ENCODE results near the gene PTPN12. TPM values are rescaled to one million over a fixed set of nuclear protein-coding genes. Genes with fewer than 3 reads are reported as not detected.
"Not testable (repeated sequence)": the region's sequence is repeated elsewhere in the genome, so short reads cannot be mapped to it uniquely, and the experiment has no call there.

Gene PTPN12
- total and polyA plus RNA-seq, 8 donors = 119 to 163 (median 138) TPM

- no peaks in the 10 kb centered on the region for H3K36me3 ChIP-seq
- peak overlapping the region; percentile 91 to 99 for H3K4me3 ChIP-seq
- no peaks in the 10 kb centered on the region for H3K27me3 ChIP-seq
- no peaks in the 10 kb centered on the region for H3K9me3 ChIP-seq
- H3K27ac ChIP-seq = peak overlapping the region; percentile 97 to 99
- H3K4me1 ChIP-seq = peaks cover 26 to 48% of the 10 kb centered on the region in 2 donors
- intact Hi-C loops (cut with DNase I) = no loop called here
- DNase-seq (peak in 3 of 4 donors; percentile 39 to 48 (median 45)), ATAC-seq (peak; percentile 30)
- TF ChIP-seq, protein P1, sequence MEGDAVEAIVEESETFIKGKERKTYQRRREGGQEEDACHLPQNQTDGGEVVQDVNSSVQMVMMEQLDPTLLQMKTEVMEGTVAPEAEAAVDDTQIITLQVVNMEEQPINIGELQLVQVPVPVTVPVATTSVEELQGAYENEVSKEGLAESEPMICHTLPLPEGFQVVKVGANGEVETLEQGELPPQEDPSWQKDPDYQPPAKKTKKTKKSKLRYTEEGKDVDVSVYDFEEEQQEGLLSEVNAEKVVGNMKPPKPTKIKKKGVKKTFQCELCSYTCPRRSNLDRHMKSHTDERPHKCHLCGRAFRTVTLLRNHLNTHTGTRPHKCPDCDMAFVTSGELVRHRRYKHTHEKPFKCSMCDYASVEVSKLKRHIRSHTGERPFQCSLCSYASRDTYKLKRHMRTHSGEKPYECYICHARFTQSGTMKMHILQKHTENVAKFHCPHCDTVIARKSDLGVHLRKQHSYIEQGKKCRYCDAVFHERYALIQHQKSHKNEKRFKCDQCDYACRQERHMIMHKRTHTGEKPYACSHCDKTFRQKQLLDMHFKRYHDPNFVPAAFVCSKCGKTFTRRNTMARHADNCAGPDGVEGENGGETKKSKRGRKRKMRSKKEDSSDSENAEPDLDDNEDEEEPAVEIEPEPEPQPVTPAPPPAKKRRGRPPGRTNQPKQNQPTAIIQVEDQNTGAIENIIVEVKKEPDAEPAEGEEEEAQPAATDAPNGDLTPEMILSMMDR (IDR thresholded peaks at IDR 0.05) = no peak
Observed at GRCh38 chr7:77537778-77538280, 734 bp downstream of the PTPN12 start.

- Histone ChIP-seq H3K4me3 (peak overlapping the region; percentile 91 to 99), H3K9me3 (no peaks in the 10 kb centered on the region), H3K4me1 (peaks cover 26 to 55% of the 10 kb centered on the region in 2 donors), H3K27ac (peak overlapping the region; percentile 97 to 99), H3K27me3 (no peaks in the 10 kb centered on the region), H3K36me3 (no peaks in the 10 kb centered on the region)
- peak; percentile 82 to 93 (median 87) for DNase-seq
- intact Hi-C loops (cut with DNase I) = no loop called here
- ATAC-seq = peak; percentile 47
- TF ChIP-seq, protein P1 (IDR thresholded peaks at IDR 0.05) = no peak
Observed at GRCh38 chr7:77538281-77539212, 1.5 kb downstream of the PTPN12 start.

DNA sequence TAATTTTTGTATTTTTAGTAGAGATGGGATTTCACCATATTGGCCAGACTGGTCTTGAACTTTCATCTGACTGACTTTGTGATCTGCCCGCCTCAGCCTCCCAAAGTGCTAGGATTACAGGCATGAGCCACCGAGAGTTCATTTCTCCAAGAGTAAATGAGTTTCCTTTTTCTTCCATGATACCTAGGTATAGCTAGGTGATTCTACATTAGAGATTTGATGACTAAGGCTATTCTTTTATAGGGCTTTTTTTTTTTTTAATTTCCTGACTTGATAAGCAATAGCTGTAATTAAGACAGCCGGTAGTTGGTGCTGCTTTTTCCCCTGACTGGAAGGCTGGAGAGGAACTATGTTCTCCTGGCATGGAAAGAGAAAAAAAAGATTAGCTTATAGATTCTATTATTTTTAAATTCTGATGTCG is 3.3 kb downstream of the PTPN12 start:
- ATAC-seq (no peak), DNase-seq (no peak)
- Histone ChIP-seq H3K27me3 (no peaks in the 10 kb centered on the region), H3K27ac (peak overlapping the region in 1 of 2 donors; percentile 99), H3K4me1 (peaks cover 26 to 73% of the 10 kb centered on the region in 2 donors), H3K4me3 (peak overlapping the region in 1 of 2 donors; percentile 99), H3K36me3 (no peaks in the 10 kb centered on the region), H3K9me3 (no peaks in the 10 kb centered on the region)
- intact Hi-C loops (cut with DNase I) = no loop called here
- TF ChIP-seq, protein P1 (IDR thresholded peaks at IDR 0.05) = no peak

DNA sequence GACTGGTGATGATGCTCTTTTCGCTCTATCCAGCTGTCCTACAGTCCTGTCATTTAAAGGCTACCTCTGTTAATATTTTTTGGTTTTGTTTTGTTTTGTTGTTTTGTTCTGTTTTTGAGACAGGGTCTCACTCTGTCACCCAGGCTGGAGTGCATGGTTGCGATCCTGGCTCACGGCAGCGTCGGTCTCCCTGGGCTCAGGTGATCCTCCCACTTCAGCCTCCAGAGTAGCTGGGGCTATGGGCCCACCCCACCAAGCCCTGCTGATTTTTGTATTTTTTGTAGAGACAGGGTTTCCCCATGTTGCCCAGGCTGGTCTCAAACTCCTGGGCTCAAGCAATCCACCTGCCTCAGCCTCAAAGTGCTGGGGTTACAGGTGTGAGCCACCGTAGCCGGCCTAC is 3.9 kb downstream of the PTPN12 start:
- H3K36me3 ChIP-seq; intact Hi-C loops (cut with DNase I); H3K9me3 ChIP-seq; ATAC-seq; H3K27me3 ChIP-seq; DNase-seq: not testable (repeated sequence)
- H3K4me1 ChIP-seq = peaks cover 26 to 74% of the 10 kb centered on the region in 2 donors
- peak overlapping the region in 1 of 2 donors; percentile 99 for H3K27ac ChIP-seq
- peak overlapping the region in 1 of 2 donors; percentile 14 for H3K4me3 ChIP-seq

- H3K27me3 ChIP-seq = no peaks in the 10 kb centered on the region
- ATAC-seq = no peak
- no peak overlapping the region for H3K4me3 ChIP-seq
- H3K4me1 ChIP-seq = peaks cover 26 to 84% of the 10 kb centered on the region in 2 donors
- H3K27ac ChIP-seq = peak overlapping the region in 1 of 2 donors; percentile 41
- H3K9me3 ChIP-seq = no peaks in the 10 kb centered on the region
- DNase-seq = no peak
- H3K36me3 ChIP-seq = no peaks in the 10 kb centered on the region
- TF ChIP-seq, protein P1 (IDR thresholded peaks at IDR 0.05) = no peak
- intact Hi-C loops (cut with DNase I) = no loop called here
Observed at GRCh38 chr7:77542409-77542808, 5.3 kb downstream of the PTPN12 start.
